Lower lobe of right lung (tissue), 2 donors: ENCODE data around the gene KIF13A. TPM values are rescaled to one million over a fixed set of nuclear protein-coding genes. Genes with fewer than 3 reads are reported as not detected.
A peak's percentile ranks its signal among the peaks of the same experiment; 100 is the strongest.

Experiments used
- ATAC-seq, 2 donors: fragments of 200-7000 bp; cut with Tn5 transposase; one replicate each; pipeline ENCODE4 v1.9.1; 2020 to 2022; ENCODE audit warnings: mild to moderate bottlenecking in 2 of 2, moderate library complexity in 2 of 2
- DNase-seq: peaks from one replicate; pipeline ENCODE4 v3.0.0-alpha.2; 2020
- H3K27ac ChIP-seq: fragments of 200-600 bp; one replicate; pipeline ENCODE4 v1.8.0; 2022
- H3K27me3 ChIP-seq: fragments of 200-600 bp; one replicate; pipeline ENCODE4 v1.8.0; 2022; ENCODE audit warnings: low read depth
- H3K36me3 ChIP-seq: fragments of 200-600 bp; one replicate; pipeline ENCODE4 v1.8.0; 2022; ENCODE audit warnings: mild to moderate bottlenecking
- H3K4me1 ChIP-seq: fragments of 200-600 bp; one replicate; pipeline ENCODE4 v1.8.0; 2022
- H3K4me3 ChIP-seq: fragments of 200-600 bp; one replicate; pipeline ENCODE4 v1.8.0; 2022; ENCODE audit warnings: mild to moderate bottlenecking
- H3K9me3 ChIP-seq: fragments of 200-600 bp; one replicate; pipeline ENCODE4 v1.8.0; 2022
- CTCF ChIP-seq: fragments of 200-600 bp; IDR thresholded peaks from one replicate; pipeline ENCODE4 v1.8.0; 2022; ENCODE audit warnings: antibody characterized with exemption, mild to moderate bottlenecking
- intact Hi-C: fragments of 100-400 bp; cut with DNase I; formaldehyde crosslinking; loops from one replicate; pipeline ENCODE4 v1.11.0; 2022
- total RNA-seq: library from RNA; stranded (reverse); fragmentation: NEBNext Ultra II Directional; extraction: Animal tissue kit (Norgen Biotek cat#: 25700); gene quantifications from one replicate; pipeline ENCODE4 v1.2.1, GENCODE V29; 2021
- donor health status: DM: no; HTN: yes; CAD: no; lungs with severe emphysema.

The KIF13A gene
- total RNA-seq, 1 donor from 2014 or later, result 55.2 TPM

GRCh38 chr6:17836293-17836692 is 151.1 kb downstream of the KIF13A start:
- DNase-seq (no peak), ATAC-seq (no peak)
- no peaks in the 10 kb centered on the region for H3K9me3 ChIP-seq
- H3K4me1 ChIP-seq, result no peaks in the 10 kb centered on the region
- no peak overlapping the region for H3K4me3 ChIP-seq
- TF ChIP-seq CTCF, result no peak
- no peaks in the 10 kb centered on the region for H3K27me3 ChIP-seq
- H3K27ac ChIP-seq, result no peak overlapping the region
- intact Hi-C loops, result no loop called here
- peaks cover 42% of the 10 kb centered on the region for H3K36me3 ChIP-seq

GRCh38 chr6:17835784-17836183 is 151.7 kb downstream of the KIF13A start:
- Histone ChIP-seq H3K4me1 (no peaks in the 10 kb centered on the region), H3K27ac (no peak overlapping the region), H3K4me3 (no peak overlapping the region), H3K9me3 (no peaks in the 10 kb centered on the region), H3K36me3 (peaks cover 47% of the 10 kb centered on the region), H3K27me3 (no peaks in the 10 kb centered on the region)
- no peak for DNase-seq
- ATAC-seq, result peak in 1 of 2 donors; percentile 60
- no peak for TF ChIP-seq CTCF
- intact Hi-C loops, result no loop called here

- Histone ChIP-seq H3K27me3 (no peaks in the 10 kb centered on the region), H3K4me1 (no peaks in the 10 kb centered on the region), H3K27ac (no peak overlapping the region), H3K4me3 (no peak overlapping the region), H3K9me3 (no peaks in the 10 kb centered on the region), H3K36me3 (peaks cover 74% of the 10 kb centered on the region)
- intact Hi-C loops, result no loop called here
- DNase-seq (no peak), ATAC-seq (no peak)
- no peak for TF ChIP-seq CTCF
Observed at GRCh38 chr6:17831135-17831534, 156.3 kb downstream of the KIF13A start.

GRCh38 chr6:17829905-17830304 is 157.5 kb downstream of the KIF13A start:
- Histone ChIP-seq H3K4me3 (no peak overlapping the region), H3K27ac (no peak overlapping the region), H3K4me1 (no peaks in the 10 kb centered on the region), H3K36me3 (peaks cover 82% of the 10 kb centered on the region), H3K27me3 (no peaks in the 10 kb centered on the region), H3K9me3 (no peaks in the 10 kb centered on the region)
- no peak for TF ChIP-seq CTCF
- no peak for ATAC-seq
- intact Hi-C loops, result no loop called here
- no peak for DNase-seq

GRCh38 chr6:17828149-17828548 is 159.3 kb downstream of the KIF13A start:
- no peak overlapping the region for H3K27ac ChIP-seq
- H3K27me3 ChIP-seq, result no peaks in the 10 kb centered on the region
- H3K4me3 ChIP-seq, result no peak overlapping the region
- ATAC-seq (no peak), DNase-seq (no peak)
- no peaks in the 10 kb centered on the region for H3K9me3 ChIP-seq
- no peaks in the 10 kb centered on the region for H3K4me1 ChIP-seq
- intact Hi-C loops, result no loop called here
- no peak for TF ChIP-seq CTCF
- peaks cover 85% of the 10 kb centered on the region for H3K36me3 ChIP-seq

GRCh38 chr6:17826301-17826700 is 161.1 kb downstream of the KIF13A start:
- Histone ChIP-seq H3K36me3 (peaks cover 88% of the 10 kb centered on the region), H3K4me1 (no peaks in the 10 kb centered on the region), H3K27ac (no peak overlapping the region), H3K9me3 (no peaks in the 10 kb centered on the region), H3K4me3 (no peak overlapping the region), H3K27me3 (no peaks in the 10 kb centered on the region)
- intact Hi-C loops, result no loop called here
- ATAC-seq (no peak), DNase-seq (no peak)
- no peak for TF ChIP-seq CTCF
